Stomach (tissue), 9 donors: Measurements from ENCODE around the gene DLG2. TPM values are rescaled to one million over a fixed set of nuclear protein-coding genes. Genes with fewer than 3 reads are reported as not detected.

Experiments used
- DNase-seq, 2 donors: peaks; one replicate each; pipeline versions ENCODE4 v3.0.0 to v3.0.0-alpha.2; 2013 to 2019
- H3K27ac ChIP-seq, 5 donors: fragments of 200-600 bp in 4 of 5; sonication (generic) in 4 of 5; one replicate each; pipeline ENCODE4 v1.5.1; 2013 to 2019; ENCODE audit warnings: mild to moderate bottlenecking in 1 of 5, moderate library complexity in 1 of 5
- H3K27me3 ChIP-seq, 3 donors: fragments of 200-600 bp; sonication (generic); one replicate each; pipeline ENCODE4 v1.5.1; 2017 to 2019; ENCODE audit warnings: mixed run types in 1 of 3
- H3K36me3 ChIP-seq, 4 donors: fragments of 200-600 bp; sonication (generic); 1 replicate in 3 of 4; 2 replicates in 1 of 4; pipeline ENCODE4 v1.5.1; 2016 to 2019
- H3K4me1 ChIP-seq, 4 donors: fragments of 200-600 bp; sonication (generic); one replicate each; pipeline ENCODE4 v1.5.1; 2016 to 2019
- H3K4me3 ChIP-seq, 4 donors: fragments of 200-600 bp; sonication (generic) in 3 of 4; one replicate each; pipeline ENCODE4 v1.5.1; 2016 to 2019; ENCODE audit warnings: mild to moderate bottlenecking in 1 of 4
- H3K9me3 ChIP-seq, 4 donors: fragments of 200-600 bp; sonication (generic); one replicate each; pipeline ENCODE4 v1.5.1; 2016 to 2019
- CTCF ChIP-seq, 7 experiments: fragments of 450-650 bp in 4 of 7; fragments of 200-600 bp in 3 of 7; sonication (generic) in 3 of 7; IDR thresholded peaks; one replicate each; pipeline ENCODE4 v1.5.1; 2016 to 2019; ENCODE audit warnings: antibody characterized with exemption in 7 of 7, control low read depth in 2 of 7, mild to moderate bottlenecking in 1 of 7
- EP300 ChIP-seq: sonication (generic); formaldehyde crosslinking; IDR thresholded peaks from one replicate; pipeline ENCODE4 v1.6.1; 2017; ENCODE audit warnings: antibody characterized with exemption
- POLR2A ChIP-seq, 4 donors: fragments of 450-650 bp; IDR thresholded peaks; one replicate each; pipeline ENCODE4 v1.6.1; 2016; ENCODE audit warnings: antibody characterized with exemption in 4 of 4, control low read depth in 2 of 4, mild to moderate bottlenecking in 1 of 4, moderate library complexity in 1 of 4
- POLR2AphosphoS5 ChIP-seq, 3 donors: sonication (generic); formaldehyde crosslinking; IDR thresholded peaks; one replicate each; pipeline ENCODE4 v1.6.1; 2016; ENCODE audit warnings: antibody characterized with exemption in 3 of 3
- WGBS, 5 donors: extraction: QIAGEN DNeasy Blood & Tissue Kit in 3 of 5; methylation state at CpG; one replicate each; pipeline versions ENCODE4 v1.1.5 to v1.1.7; 2013 to 2018; 5-methylcytosine and 5-hydroxymethylcytosine counted together
- intact Hi-C: fragments of 100-400 bp; cut with DNase I; formaldehyde crosslinking; loops from one replicate; pipeline ENCODE4 v1.15.1; 2023; ENCODE audit warnings: low total_unique reads
- polyA plus RNA-seq, 3 donors: library from polyadenylated mRNA; stranded (reverse); fragments of 200-250 nt; gene quantifications; one replicate each; pipeline ENCODE4 v1.2.3, GENCODE V29; 2013
- total RNA-seq, 5 donors: library from RNA; depleted of rRNA; stranded (reverse); fragments of >200 nt; gene quantifications; one replicate each; pipeline versions ENCODE4 v1.1.0 to v1.2.3, GENCODE V29; 2014 to 2016
- donor health status: healthy with polysubstance abuse.
- donor health status: Bipolar disorder and iron deficiency.
- donor health status: healthy.

Gene DLG2
- total and polyA plus RNA-seq, 8 donors = 1.3 to 19.1 (median 3.5) TPM

DNA sequence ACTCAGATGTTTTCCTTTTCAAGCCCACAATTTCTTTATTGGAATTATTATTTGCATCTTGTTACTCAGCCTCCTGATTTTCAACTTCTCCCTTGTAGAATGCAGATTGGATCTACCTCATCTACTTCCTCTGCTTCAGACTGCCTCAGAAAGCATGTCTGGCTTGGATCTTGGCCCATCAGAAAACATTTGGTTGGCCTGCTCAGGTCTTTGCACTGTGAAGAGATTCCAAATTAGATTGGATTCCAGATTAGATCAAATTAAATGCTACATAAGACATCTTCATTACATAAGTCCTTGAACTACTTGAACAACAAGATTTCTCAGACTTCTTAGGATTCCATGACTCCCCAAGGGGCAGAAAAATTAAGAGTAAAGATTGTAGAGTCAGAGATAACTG is 358.0 kb downstream of the DLG2 start:
- Histone ChIP-seq H3K27ac (no peak overlapping the region), H3K9me3 (peaks cover 0 to 27% (median 13%) of the 10 kb centered on the region in 4 donors), H3K27me3 (no peaks in the 10 kb centered on the region), H3K4me3 (no peak overlapping the region), H3K4me1 (no peaks in the 10 kb centered on the region), H3K36me3 (no peaks in the 10 kb centered on the region)
- intact Hi-C loops = no loop called here
- peak in 1 of 2 donors; percentile 15 for DNase-seq
- TF ChIP-seq POLR2A (IDR thresholded peaks at IDR 0.05) (no peak), EP300 (no peak), CTCF (IDR thresholded peaks at IDR 0.05) (no peak)

GRCh38 chr11:85266646-85267045 is 360.5 kb downstream of the DLG2 start:
- Histone ChIP-seq H3K4me3 (no peak overlapping the region), H3K4me1 (no peaks in the 10 kb centered on the region), H3K9me3 (peaks cover 0 to 28% (median 11%) of the 10 kb centered on the region in 4 donors), H3K36me3 (no peaks in the 10 kb centered on the region), H3K27me3 (no peaks in the 10 kb centered on the region), H3K27ac (no peak overlapping the region)
- TF ChIP-seq POLR2AphosphoS5 (IDR thresholded peaks at IDR 0.05) = no peak
- no peak for TF ChIP-seq CTCF (IDR thresholded peaks at IDR 0.05)
- no peak for TF ChIP-seq POLR2A (IDR thresholded peaks at IDR 0.05)
- TF ChIP-seq EP300 = no peak
- DNase-seq = no peak
- WGBS, 5 donors = 89 to 98% (median 92%) methylated on average over 1 of the region's 1 CpG
- intact Hi-C loops = no loop called here

DNA sequence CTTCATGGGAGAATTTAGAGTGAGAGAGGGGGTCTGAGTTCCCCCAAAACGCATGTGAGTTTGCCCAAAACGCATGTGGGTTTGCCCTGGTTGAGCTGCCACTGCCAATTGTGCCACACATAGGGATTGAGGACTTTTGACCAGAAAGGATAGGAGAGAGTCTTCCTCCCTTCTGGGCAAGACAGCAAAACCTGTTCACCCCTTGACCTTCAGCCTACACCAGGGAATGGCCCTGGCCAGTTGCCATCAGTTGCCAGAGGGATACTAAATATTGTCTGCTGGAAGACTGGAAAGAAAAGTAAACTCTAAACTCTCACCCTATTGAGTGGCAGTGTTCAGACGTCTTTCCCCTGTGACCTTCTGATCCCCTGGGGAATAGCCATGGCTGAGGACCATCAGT is 363.8 kb downstream of the DLG2 start:
- H3K36me3 ChIP-seq = no peaks in the 10 kb centered on the region
- H3K27me3 ChIP-seq = no peaks in the 10 kb centered on the region
- no peaks in the 10 kb centered on the region for H3K4me1 ChIP-seq
- no peak overlapping the region for H3K4me3 ChIP-seq
- H3K9me3 ChIP-seq = peaks cover 0 to 20% (median 4%) of the 10 kb centered on the region in 4 donors
- WGBS, 5 donors = 60 to 75% (median 70%) methylated on average over 3 of the region's 3 CpGs
- H3K27ac ChIP-seq = no peak overlapping the region
- TF ChIP-seq POLR2AphosphoS5 (IDR thresholded peaks at IDR 0.05) (no peak), POLR2A (IDR thresholded peaks at IDR 0.05) (no peak), EP300 (no peak), CTCF (IDR thresholded peaks at IDR 0.05) (no peak)
- DNase-seq = no peak
- intact Hi-C loops = no loop called here

GRCh38 chr11:85257837-85258236 is 369.3 kb downstream of the DLG2 start:
- intact Hi-C loops = no loop called here
- peaks cover 0 to 30% (median 16%) of the 10 kb centered on the region in 4 donors for H3K9me3 ChIP-seq
- no peak overlapping the region for H3K4me3 ChIP-seq
- no peak for DNase-seq
- no peaks in the 10 kb centered on the region for H3K27me3 ChIP-seq
- TF ChIP-seq CTCF (IDR thresholded peaks at IDR 0.05) (no peak), POLR2AphosphoS5 (IDR thresholded peaks at IDR 0.05) (no peak), EP300 (no peak), POLR2A (IDR thresholded peaks at IDR 0.05) (no peak)
- H3K4me1 ChIP-seq = no peaks in the 10 kb centered on the region
- H3K36me3 ChIP-seq = no peaks in the 10 kb centered on the region
- H3K27ac ChIP-seq = no peak overlapping the region
